OCI-LY7 (cell line): Measurements from ENCODE around the gene TBATA.

Experiments
- EZH2phosphoT487 ChIP-seq: fragments of 200-600 bp; sonication (generic); IDR thresholded peaks from 2 replicates; pipeline ENCODE4 v1.6.1; 2018; ENCODE audit warnings: low read depth, borderline replicate concordance, mild to moderate bottlenecking, mixed run types, antibody characterized with exemption, low read length, moderate library complexity, mixed read lengths
- TF ChIP-seq, protein P1 (sequence below): fragments of 200-600 bp; sonication (generic); conservative IDR thresholded peaks from 2 replicates; pipeline ENCODE4 v1.5.1; 2014; ENCODE audit warnings: mild to moderate bottlenecking, antibody characterized with exemption, low read length, moderate library complexity, mixed read lengths

DNA sequence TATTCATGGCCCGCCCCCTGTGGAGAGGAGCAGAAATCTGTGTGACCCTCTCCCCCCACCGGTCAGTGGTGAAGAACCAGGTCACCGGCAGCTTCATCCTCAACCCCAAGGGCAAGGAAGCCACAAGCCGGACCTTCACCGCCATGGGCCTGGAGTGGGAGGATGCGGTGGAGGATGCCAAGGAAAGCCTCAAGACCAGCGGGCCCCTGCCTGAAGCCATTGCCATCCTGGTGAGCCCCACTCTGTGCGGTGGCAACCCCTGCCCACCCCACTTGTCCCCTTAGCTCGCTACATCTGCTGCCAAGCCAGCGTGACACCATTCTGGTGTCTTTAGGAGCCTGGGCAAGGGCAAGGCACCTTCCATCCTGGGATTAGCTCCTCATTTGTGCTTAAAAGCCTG, 35.4 kb downstream of the TBATA start:
- TF ChIP-seq, protein P1, sequence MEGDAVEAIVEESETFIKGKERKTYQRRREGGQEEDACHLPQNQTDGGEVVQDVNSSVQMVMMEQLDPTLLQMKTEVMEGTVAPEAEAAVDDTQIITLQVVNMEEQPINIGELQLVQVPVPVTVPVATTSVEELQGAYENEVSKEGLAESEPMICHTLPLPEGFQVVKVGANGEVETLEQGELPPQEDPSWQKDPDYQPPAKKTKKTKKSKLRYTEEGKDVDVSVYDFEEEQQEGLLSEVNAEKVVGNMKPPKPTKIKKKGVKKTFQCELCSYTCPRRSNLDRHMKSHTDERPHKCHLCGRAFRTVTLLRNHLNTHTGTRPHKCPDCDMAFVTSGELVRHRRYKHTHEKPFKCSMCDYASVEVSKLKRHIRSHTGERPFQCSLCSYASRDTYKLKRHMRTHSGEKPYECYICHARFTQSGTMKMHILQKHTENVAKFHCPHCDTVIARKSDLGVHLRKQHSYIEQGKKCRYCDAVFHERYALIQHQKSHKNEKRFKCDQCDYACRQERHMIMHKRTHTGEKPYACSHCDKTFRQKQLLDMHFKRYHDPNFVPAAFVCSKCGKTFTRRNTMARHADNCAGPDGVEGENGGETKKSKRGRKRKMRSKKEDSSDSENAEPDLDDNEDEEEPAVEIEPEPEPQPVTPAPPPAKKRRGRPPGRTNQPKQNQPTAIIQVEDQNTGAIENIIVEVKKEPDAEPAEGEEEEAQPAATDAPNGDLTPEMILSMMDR, result no peak
- no peak for TF ChIP-seq EZH2phosphoT487
